Mesendoderm (in vitro differentiated cells): Measurements from ENCODE around the gene WDR1.

Experiments
- DNase-seq: peaks from one replicate; pipeline ENCODE4 v3.0.0; 2013
- H2AK5ac ChIP-seq: 2 replicates; pipeline ENCODE4 v1.6.1; 2013; ENCODE audit warnings: low read length, inconsistent platforms
- H2BK120ac ChIP-seq: 2 replicates; pipeline ENCODE4 v1.6.1; 2013; ENCODE audit warnings: low read depth, mild to moderate bottlenecking, low read length, moderate library complexity, mixed read lengths
- H2BK15ac ChIP-seq: replicated peaks from 2 replicates; pipeline ENCODE4 v1.6.1; 2013; ENCODE audit warnings: low read depth, mild to moderate bottlenecking, moderate library complexity
- H2BK5ac ChIP-seq: 2 replicates; pipeline ENCODE4 v1.6.1; 2013; ENCODE audit warnings: low read length, inconsistent platforms
- H3K18ac ChIP-seq: 2 replicates; pipeline ENCODE4 v1.6.1; 2013; ENCODE audit warnings: mild to moderate bottlenecking, low read length, mixed read lengths
- H3K23ac ChIP-seq: one replicate; pipeline ENCODE4 v1.6.1; 2013; ENCODE audit warnings: low read length
- H3K27ac ChIP-seq: 2 replicates; pipeline ENCODE4 v1.5.1; 2013; ENCODE audit warnings: low read depth, mild to moderate bottlenecking, inconsistent platforms, low read length, moderate library complexity
- H3K27me3 ChIP-seq: 2 replicates; pipeline ENCODE4 v1.6.1; 2013; ENCODE audit warnings: low read length, control low read depth, mild to moderate bottlenecking, inconsistent platforms; ENCODE audit not compliant: insufficient read depth, poor library complexity
- H3K36me3 ChIP-seq: 2 replicates; pipeline ENCODE4 v1.6.1; 2013; ENCODE audit warnings: low read length, inconsistent platforms; ENCODE audit not compliant: control insufficient read depth, insufficient read depth
- H3K4ac ChIP-seq: one replicate; pipeline ENCODE4 v1.6.1; 2013; ENCODE audit warnings: low read depth, mild to moderate bottlenecking, low read length, moderate library complexity
- H3K4me1 ChIP-seq: 2 replicates; pipeline ENCODE4 v1.6.1; 2013; ENCODE audit warnings: low read depth, low read length, inconsistent platforms; ENCODE audit not compliant: control insufficient read depth
- H3K4me2 ChIP-seq: 2 replicates; pipeline ENCODE4 v1.6.1; 2013; ENCODE audit warnings: low read length
- H3K4me3 ChIP-seq: 2 replicates; pipeline ENCODE4 v1.5.1; 2013; ENCODE audit warnings: mild to moderate bottlenecking, low read length
- H3K56ac ChIP-seq: one replicate; pipeline ENCODE4 v1.6.1; 2013; ENCODE audit warnings: low read length
- H3K79me1 ChIP-seq: 2 replicates; pipeline ENCODE4 v1.6.1; 2013; ENCODE audit warnings: low read length, inconsistent platforms
- H3K79me2 ChIP-seq: 2 replicates; pipeline ENCODE4 v1.6.1; 2013; ENCODE audit warnings: mild to moderate bottlenecking, low read length; ENCODE audit not compliant: control insufficient read depth, insufficient read depth
- H3K9ac ChIP-seq: 2 replicates; pipeline ENCODE4 v1.6.1; 2013; ENCODE audit warnings: low read length, inconsistent platforms
- H4K5ac ChIP-seq: one replicate; pipeline ENCODE4 v1.6.1; 2013; ENCODE audit warnings: low read length
- H4K8ac ChIP-seq: one replicate; pipeline ENCODE4 v1.6.1; 2013; ENCODE audit warnings: low read depth, mild to moderate bottlenecking, control low read depth, low read length, moderate library complexity
- WGBS: extraction: QIAGEN DNeasy Blood & Tissue Kit; methylation state at CpG from one replicate; pipeline ENCODE4 v1.1.7; 2013; ENCODE audit warnings: low lambda C conversion rate, missing lambda C conversion rate; ENCODE audit not compliant: insufficient coverage; ENCODE audit errors: extremely low coverage; 5-methylcytosine and 5-hydroxymethylcytosine counted together

WDR1 gene

DNA sequence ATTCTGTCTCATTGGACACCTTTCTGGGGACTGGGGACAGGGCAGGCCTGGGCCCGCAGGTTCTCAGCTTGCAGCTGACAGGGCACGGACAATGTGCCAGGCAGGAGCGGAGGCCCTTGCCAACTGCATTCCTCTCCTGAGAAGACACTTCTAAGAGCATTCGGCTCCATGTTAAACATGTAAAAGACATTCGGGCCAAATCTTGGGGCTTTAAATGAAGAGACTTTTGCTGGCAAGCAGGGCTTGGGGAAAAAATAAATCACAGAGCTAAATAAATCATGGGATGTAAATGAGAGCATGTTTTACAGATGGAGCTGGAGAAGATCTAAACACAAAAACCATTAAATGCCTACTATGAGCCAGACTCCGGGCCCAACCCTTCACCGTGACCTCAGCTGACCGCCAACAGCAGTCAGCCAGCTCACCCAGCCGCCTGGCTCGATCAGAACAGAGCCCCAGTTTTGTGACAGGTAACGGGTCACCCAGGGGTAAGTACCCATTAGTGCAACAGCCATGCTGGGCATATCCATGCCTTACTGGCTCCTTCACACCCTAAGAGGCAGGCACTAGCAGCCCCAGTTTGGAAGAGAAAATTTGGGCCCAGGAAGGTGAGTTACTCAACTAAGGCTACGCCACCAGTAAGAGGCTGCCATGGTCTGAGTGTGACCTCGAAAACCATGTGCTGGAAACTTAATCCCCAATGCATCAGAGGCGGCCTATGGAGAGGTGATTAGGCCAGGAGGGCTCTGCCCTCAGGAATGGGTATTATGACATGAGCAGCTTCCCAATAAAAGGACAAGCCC lies 14.7 kb downstream of the WDR1 start:
- no peaks in the 10 kb centered on the region for H3K4me1 ChIP-seq
- WGBS, result no CpG with 5 or more reads among the region's 14 CpGs
- H3K4ac ChIP-seq, result no peak overlapping the region
- H4K8ac ChIP-seq, result no peak overlapping the region
- peaks cover 44% of the 10 kb centered on the region for H3K79me1 ChIP-seq
- no peak overlapping the region for H3K9ac ChIP-seq
- no peak overlapping the region for H2BK15ac ChIP-seq
- H2AK5ac ChIP-seq, result no peak overlapping the region
- no peak for DNase-seq
- H3K4me2 ChIP-seq, result no peak overlapping the region
- no peak overlapping the region for H4K5ac ChIP-seq
- H3K27ac ChIP-seq, result no peak overlapping the region
- H3K56ac ChIP-seq, result no peak overlapping the region
- H3K4me3 ChIP-seq, result no peak overlapping the region
- no peak overlapping the region for H2BK120ac ChIP-seq
- no peaks in the 10 kb centered on the region for H3K27me3 ChIP-seq
- H2BK5ac ChIP-seq, result no peak overlapping the region
- peaks cover 92% of the 10 kb centered on the region for H3K79me2 ChIP-seq
- no peak overlapping the region for H3K18ac ChIP-seq
- no peak overlapping the region for H3K23ac ChIP-seq
- peaks cover 27% of the 10 kb centered on the region for H3K36me3 ChIP-seq

- Histone ChIP-seq H3K4ac (no peak overlapping the region), H3K4me2 (no peak overlapping the region), H3K4me1 (no peaks in the 10 kb centered on the region), H3K9ac (no peak overlapping the region), H3K56ac (peak overlapping the region; percentile 47), H3K27me3 (no peaks in the 10 kb centered on the region), H3K27ac (no peak overlapping the region), H3K23ac (no peak overlapping the region), H2BK15ac (no peak overlapping the region), H2BK120ac (no peak overlapping the region), H3K79me1 (peaks cover 46% of the 10 kb centered on the region), H3K18ac (no peak overlapping the region), H3K36me3 (peaks cover 31% of the 10 kb centered on the region), H3K79me2 (peaks cover 92% of the 10 kb centered on the region), H2BK5ac (no peak overlapping the region), H3K4me3 (no peak overlapping the region), H2AK5ac (no peak overlapping the region), H4K8ac (no peak overlapping the region), H4K5ac (no peak overlapping the region)
- no peak for DNase-seq
- WGBS, result no CpG with 5 or more reads among the region's 12 CpGs
These were observed 15.8 kb downstream of the WDR1 start for GRCh38 chr4:10100734-10101216.

- no peak overlapping the region for H4K8ac ChIP-seq
- DNase-seq, result no peak
- H3K79me2 ChIP-seq, result peaks cover 89% of the 10 kb centered on the region
- H3K4me3 ChIP-seq, result no peak overlapping the region
- H2BK5ac ChIP-seq, result no peak overlapping the region
- H2BK15ac ChIP-seq, result no peak overlapping the region
- no peak overlapping the region for H3K23ac ChIP-seq
- no peaks in the 10 kb centered on the region for H3K4me1 ChIP-seq
- no peak overlapping the region for H3K18ac ChIP-seq
- no peaks in the 10 kb centered on the region for H3K27me3 ChIP-seq
- no peak overlapping the region for H3K56ac ChIP-seq
- no peak overlapping the region for H3K27ac ChIP-seq
- no peak overlapping the region for H3K4ac ChIP-seq
- H2AK5ac ChIP-seq, result no peak overlapping the region
- whole genome bisulfite sequencing, result no CpG with 5 or more reads among the region's 25 CpGs
- H3K36me3 ChIP-seq, result peaks cover 33% of the 10 kb centered on the region
- H3K9ac ChIP-seq, result no peak overlapping the region
- H2BK120ac ChIP-seq, result no peak overlapping the region
- H4K5ac ChIP-seq, result no peak overlapping the region
- H3K4me2 ChIP-seq, result no peak overlapping the region
- peaks cover 42% of the 10 kb centered on the region for H3K79me1 ChIP-seq
These were observed 16.9 kb downstream of the WDR1 start for GRCh38 chr4:10099499-10100325.

- no peak overlapping the region for H3K4me2 ChIP-seq
- no peak overlapping the region for H2AK5ac ChIP-seq
- peaks cover 38% of the 10 kb centered on the region for H3K36me3 ChIP-seq
- H3K23ac ChIP-seq, result no peak overlapping the region
- H4K5ac ChIP-seq, result no peak overlapping the region
- no peak overlapping the region for H3K18ac ChIP-seq
- no peak overlapping the region for H3K4ac ChIP-seq
- H3K56ac ChIP-seq, result no peak overlapping the region
- no peak overlapping the region for H3K4me3 ChIP-seq
- H3K79me1 ChIP-seq, result peaks cover 43% of the 10 kb centered on the region
- peaks cover 90% of the 10 kb centered on the region for H3K79me2 ChIP-seq
- WGBS, result no CpG with 5 or more reads among the region's 12 CpGs
- H3K27me3 ChIP-seq, result no peaks in the 10 kb centered on the region
- no peak overlapping the region for H2BK15ac ChIP-seq
- H3K27ac ChIP-seq, result no peak overlapping the region
- no peak overlapping the region for H4K8ac ChIP-seq
- H3K4me1 ChIP-seq, result no peaks in the 10 kb centered on the region
- no peak overlapping the region for H2BK120ac ChIP-seq
- DNase-seq, result no peak
- H3K9ac ChIP-seq, result no peak overlapping the region
- H2BK5ac ChIP-seq, result no peak overlapping the region
These were observed 17.8 kb downstream of the WDR1 start for GRCh38 chr4:10098780-10099160.

DNA sequence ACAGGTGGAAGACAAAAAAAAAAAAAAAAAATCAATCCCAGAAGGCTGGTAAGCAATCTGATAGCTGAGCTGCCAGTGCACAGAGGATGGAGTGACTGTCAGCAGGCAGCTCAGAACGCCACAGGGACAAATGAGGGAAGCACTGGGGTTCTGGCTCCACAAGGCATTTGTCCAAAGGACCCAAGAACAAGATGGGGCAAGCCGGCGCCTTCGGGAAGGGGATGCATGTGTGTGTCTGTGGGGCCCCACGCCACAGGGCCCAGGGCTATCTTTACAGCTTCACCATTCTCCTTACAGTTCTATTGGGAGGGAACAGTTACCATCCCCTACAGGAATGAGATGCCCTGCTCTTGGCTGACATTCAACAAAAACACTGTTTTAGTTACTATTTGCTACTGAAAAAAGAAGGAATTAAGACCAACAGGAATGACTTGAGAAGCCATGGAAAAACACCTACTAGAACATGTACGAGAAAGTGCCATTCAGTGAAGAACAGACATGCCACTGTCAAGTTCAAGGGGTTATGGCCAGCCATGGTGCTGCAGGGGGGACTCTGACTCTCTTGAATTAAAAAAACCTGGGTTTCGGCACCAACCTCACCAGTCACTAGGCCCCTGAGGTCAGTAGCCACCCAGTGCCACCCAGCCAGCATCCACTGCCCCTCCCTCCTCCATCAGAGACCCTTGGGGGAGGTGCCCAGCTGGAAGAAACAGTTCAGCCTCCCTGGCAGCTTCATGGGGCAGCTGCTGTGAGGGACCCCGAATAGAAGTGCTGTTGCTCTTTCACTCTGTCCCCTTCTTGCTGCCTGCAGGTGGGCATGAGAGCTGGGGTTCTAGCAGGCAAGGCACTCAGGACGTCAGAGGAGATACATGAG lies 18.5 kb downstream of the WDR1 start:
- Histone ChIP-seq H3K4ac (no peak overlapping the region), H3K79me2 (peaks cover 93% of the 10 kb centered on the region), H3K4me2 (no peak overlapping the region), H2BK120ac (no peak overlapping the region), H3K18ac (no peak overlapping the region), H4K5ac (no peak overlapping the region), H4K8ac (no peak overlapping the region), H3K56ac (no peak overlapping the region), H3K4me1 (no peaks in the 10 kb centered on the region), H3K36me3 (peaks cover 42% of the 10 kb centered on the region), H3K27me3 (no peaks in the 10 kb centered on the region), H2BK15ac (no peak overlapping the region), H3K4me3 (no peak overlapping the region), H3K23ac (no peak overlapping the region), H2AK5ac (no peak overlapping the region), H2BK5ac (no peak overlapping the region), H3K79me1 (peaks cover 47% of the 10 kb centered on the region), H3K27ac (no peak overlapping the region), H3K9ac (no peak overlapping the region)
- DNase-seq, result no peak
- no CpG with 5 or more reads among the region's 9 CpGs for whole genome bisulfite sequencing
